Tibial artery (tissue), 4 donors: ENCODE measurements around the gene TNKS1BP1.

Experiments
- DNase-seq, 2 donors: peaks; one replicate each; pipeline ENCODE4 v3.0.0-alpha.2; 2019
- H3K27ac ChIP-seq, 2 donors: fragments of 200-600 bp; sonication (generic) in 1 of 2; 1 replicate in 1 of 2; 2 replicates in 1 of 2; pipeline ENCODE4 v1.5.1; 2018 to 2019; ENCODE audit warnings: mild to moderate bottlenecking in 1 of 2
- H3K27me3 ChIP-seq, 2 donors: fragments of 200-600 bp; sonication (generic) in 1 of 2; one replicate each; pipeline versions ENCODE4 v1.5.1 to v1.6.0; 2016 to 2019
- H3K36me3 ChIP-seq, 3 donors: fragments of 200-600 bp; sonication (generic) in 2 of 3; one replicate each; pipeline ENCODE4 v1.5.1; 2016 to 2019; ENCODE audit warnings: mild to moderate bottlenecking in 2 of 3
- H3K4me1 ChIP-seq, 4 donors: fragments of 200-600 bp; sonication (generic) in 2 of 4; 1 replicate in 3 of 4; 2 replicates in 1 of 4; pipeline ENCODE4 v1.5.1; 2016 to 2019
- H3K4me3 ChIP-seq, 2 donors: fragments of 200-600 bp; sonication (generic) in 1 of 2; 1 replicate in 1 of 2; 2 replicates in 1 of 2; pipeline ENCODE4 v1.5.1; 2018 to 2019; ENCODE audit warnings: mild to moderate bottlenecking in 2 of 2
- H3K9me3 ChIP-seq, 3 donors: fragments of 200-600 bp; sonication (generic) in 1 of 3; one replicate each; pipeline ENCODE4 v1.5.1; 2016 to 2019
- intact Hi-C: fragments of 100-400 bp; cut with DNase I; formaldehyde crosslinking; loops from one replicate; pipeline ENCODE4 v1.15.0; 2023; ENCODE audit warnings: low total_unique reads
- TF ChIP-seq, protein P1 (sequence below), 2 experiments: fragments of 200-600 bp in 1 of 2; fragments of 450-650 bp in 1 of 2; IDR thresholded peaks; one replicate each; pipeline ENCODE4 v1.5.1; 2017 to 2019; ENCODE audit warnings: antibody characterized with exemption in 2 of 2, mild to moderate bottlenecking in 1 of 2, moderate library complexity in 1 of 2

The TNKS1BP1 gene

GRCh38 chr11:57306161-57306876, 18.4 kb downstream of the TNKS1BP1 start:
- TF ChIP-seq, protein P1, sequence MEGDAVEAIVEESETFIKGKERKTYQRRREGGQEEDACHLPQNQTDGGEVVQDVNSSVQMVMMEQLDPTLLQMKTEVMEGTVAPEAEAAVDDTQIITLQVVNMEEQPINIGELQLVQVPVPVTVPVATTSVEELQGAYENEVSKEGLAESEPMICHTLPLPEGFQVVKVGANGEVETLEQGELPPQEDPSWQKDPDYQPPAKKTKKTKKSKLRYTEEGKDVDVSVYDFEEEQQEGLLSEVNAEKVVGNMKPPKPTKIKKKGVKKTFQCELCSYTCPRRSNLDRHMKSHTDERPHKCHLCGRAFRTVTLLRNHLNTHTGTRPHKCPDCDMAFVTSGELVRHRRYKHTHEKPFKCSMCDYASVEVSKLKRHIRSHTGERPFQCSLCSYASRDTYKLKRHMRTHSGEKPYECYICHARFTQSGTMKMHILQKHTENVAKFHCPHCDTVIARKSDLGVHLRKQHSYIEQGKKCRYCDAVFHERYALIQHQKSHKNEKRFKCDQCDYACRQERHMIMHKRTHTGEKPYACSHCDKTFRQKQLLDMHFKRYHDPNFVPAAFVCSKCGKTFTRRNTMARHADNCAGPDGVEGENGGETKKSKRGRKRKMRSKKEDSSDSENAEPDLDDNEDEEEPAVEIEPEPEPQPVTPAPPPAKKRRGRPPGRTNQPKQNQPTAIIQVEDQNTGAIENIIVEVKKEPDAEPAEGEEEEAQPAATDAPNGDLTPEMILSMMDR (IDR thresholded peaks at IDR 0.05) = no peak
- H3K27ac ChIP-seq = no peak overlapping the region
- H3K9me3 ChIP-seq = no peaks in the 10 kb centered on the region
- DNase-seq = no peak
- intact Hi-C loops = no loop called here
- peaks cover 0 to 72% (median 63%) of the 10 kb centered on the region in 4 donors for H3K4me1 ChIP-seq
- H3K27me3 ChIP-seq = no peaks in the 10 kb centered on the region
- no peak overlapping the region for H3K4me3 ChIP-seq
- H3K36me3 ChIP-seq = peaks cover 40 to 83% (median 71%) of the 10 kb centered on the region in 3 donors

DNA sequence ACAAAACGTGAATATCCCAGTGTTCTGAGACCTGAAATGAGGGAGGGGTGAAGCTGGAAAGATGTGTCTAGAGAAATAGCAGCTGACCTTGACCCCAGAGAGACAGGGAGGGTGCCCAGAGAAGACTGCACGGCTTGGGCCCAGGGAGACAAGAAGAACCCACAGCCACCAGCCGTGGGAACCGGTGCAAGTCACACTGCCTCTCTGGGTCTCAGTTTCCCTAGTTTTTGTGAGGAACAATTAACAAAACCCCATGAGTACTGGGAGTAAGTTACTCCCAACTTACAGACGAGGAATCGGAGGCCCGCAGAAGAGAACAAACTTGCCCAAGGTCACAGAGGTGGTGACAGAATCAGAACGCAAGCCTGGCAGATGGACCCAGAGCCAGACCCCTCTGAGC, 19.2 kb downstream of the TNKS1BP1 start:
- peaks cover 0 to 3% (median 0%) of the 10 kb centered on the region in 3 donors for H3K9me3 ChIP-seq
- peaks cover 0 to 67% (median 56%) of the 10 kb centered on the region in 4 donors for H3K4me1 ChIP-seq
- no peak overlapping the region for H3K4me3 ChIP-seq
- H3K27me3 ChIP-seq = no peaks in the 10 kb centered on the region
- intact Hi-C loops = no loop called here
- peaks cover 48 to 91% (median 79%) of the 10 kb centered on the region in 3 donors for H3K36me3 ChIP-seq
- DNase-seq = no peak
- TF ChIP-seq, protein P1 (IDR thresholded peaks at IDR 0.05) = no peak
- no peak overlapping the region for H3K27ac ChIP-seq

DNA sequence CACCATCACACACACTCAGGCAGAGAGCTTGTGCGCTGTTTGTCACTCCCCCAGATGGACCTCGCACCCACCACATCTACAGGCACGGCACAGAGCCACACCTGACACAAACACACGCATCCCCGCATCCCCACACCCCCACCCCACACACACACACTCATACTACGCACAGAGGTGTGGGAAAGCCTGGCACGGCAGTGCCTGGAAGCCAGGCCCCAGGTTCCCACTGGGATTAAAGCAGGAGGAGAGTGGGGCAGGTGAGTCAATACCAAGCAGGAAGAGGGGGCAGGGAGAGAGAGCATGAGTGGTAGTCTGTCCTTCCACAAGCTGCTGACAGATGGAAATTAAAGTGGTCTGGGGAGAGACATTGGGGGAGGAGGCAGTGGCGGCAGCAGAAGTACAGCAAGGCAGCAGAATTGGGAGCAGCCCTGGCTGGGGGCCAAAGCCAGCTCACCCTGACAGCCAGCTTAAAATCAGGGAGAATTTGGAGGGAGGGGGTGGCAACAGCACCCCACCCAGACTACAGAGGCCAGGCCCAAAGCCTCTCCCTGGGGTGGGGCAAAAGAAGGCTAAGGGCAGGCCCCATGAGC, 20.7 kb downstream of the TNKS1BP1 start:
- Histone ChIP-seq H3K36me3 (peaks cover 56 to 92% (median 80%) of the 10 kb centered on the region in 3 donors), H3K4me3 (no peak overlapping the region), H3K4me1 (peaks cover 0 to 53% (median 42%) of the 10 kb centered on the region in 4 donors), H3K27ac (no peak overlapping the region), H3K27me3 (no peaks in the 10 kb centered on the region), H3K9me3 (peaks cover 2 to 16% (median 5%) of the 10 kb centered on the region in 3 donors)
- intact Hi-C loops = no loop called here
- TF ChIP-seq, protein P1 (IDR thresholded peaks at IDR 0.05) = no peak
- no peak for DNase-seq

GRCh38 chr11:57303280-57303989, 21.3 kb downstream of the TNKS1BP1 start:
- Histone ChIP-seq H3K27ac (no peak overlapping the region), H3K36me3 (peaks cover 60 to 92% (median 80%) of the 10 kb centered on the region in 3 donors)

GRCh38 chr11:57302489-57302888, 22.3 kb downstream of the TNKS1BP1 start:
- TF ChIP-seq, protein P1 (IDR thresholded peaks at IDR 0.05) = no peak
- peaks cover 63 to 92% (median 80%) of the 10 kb centered on the region in 3 donors for H3K36me3 ChIP-seq
- intact Hi-C loops = no loop called here
- H3K27me3 ChIP-seq = no peaks in the 10 kb centered on the region
- H3K4me3 ChIP-seq = no peak overlapping the region
- peaks cover 3 to 16% (median 8%) of the 10 kb centered on the region in 3 donors for H3K9me3 ChIP-seq
- peaks cover 0 to 37% (median 28%) of the 10 kb centered on the region in 4 donors for H3K4me1 ChIP-seq
- no peak for DNase-seq
- H3K27ac ChIP-seq = no peak overlapping the region

More at GRCh38 chr11:57303280-57303989, 21.3 kb downstream of the TNKS1BP1 start:
- TF ChIP-seq, protein P1 (IDR thresholded peaks at IDR 0.05) = no peak
- H3K27me3 ChIP-seq = no peaks in the 10 kb centered on the region
- peak in 1 of 2 donors; percentile 52 for DNase-seq
- H3K4me3 ChIP-seq = no peak overlapping the region
- peaks cover 3 to 16% (median 8%) of the 10 kb centered on the region in 3 donors for H3K9me3 ChIP-seq
- H3K4me1 ChIP-seq = peaks cover 0 to 46% (median 38%) of the 10 kb centered on the region in 4 donors
- intact Hi-C loops = no loop called here
